Cardiac atrium fibroblast (primary cell): ENCODE results near the gene ZNF565. TPM values are rescaled to one million over a fixed set of nuclear protein-coding genes. Genes with fewer than 3 reads are reported as not detected.

Experiments
- total RNA-seq: library from RNA; depleted of rRNA; stranded (reverse); fragments of >200 nt; gene quantifications from 2 replicates; pipeline ENCODE4 v1.2.3, GENCODE V29; 2015

Gene ZNF565
- total RNA-seq, result 2.3 and 3.6 TPM in 2 replicates

DNA sequence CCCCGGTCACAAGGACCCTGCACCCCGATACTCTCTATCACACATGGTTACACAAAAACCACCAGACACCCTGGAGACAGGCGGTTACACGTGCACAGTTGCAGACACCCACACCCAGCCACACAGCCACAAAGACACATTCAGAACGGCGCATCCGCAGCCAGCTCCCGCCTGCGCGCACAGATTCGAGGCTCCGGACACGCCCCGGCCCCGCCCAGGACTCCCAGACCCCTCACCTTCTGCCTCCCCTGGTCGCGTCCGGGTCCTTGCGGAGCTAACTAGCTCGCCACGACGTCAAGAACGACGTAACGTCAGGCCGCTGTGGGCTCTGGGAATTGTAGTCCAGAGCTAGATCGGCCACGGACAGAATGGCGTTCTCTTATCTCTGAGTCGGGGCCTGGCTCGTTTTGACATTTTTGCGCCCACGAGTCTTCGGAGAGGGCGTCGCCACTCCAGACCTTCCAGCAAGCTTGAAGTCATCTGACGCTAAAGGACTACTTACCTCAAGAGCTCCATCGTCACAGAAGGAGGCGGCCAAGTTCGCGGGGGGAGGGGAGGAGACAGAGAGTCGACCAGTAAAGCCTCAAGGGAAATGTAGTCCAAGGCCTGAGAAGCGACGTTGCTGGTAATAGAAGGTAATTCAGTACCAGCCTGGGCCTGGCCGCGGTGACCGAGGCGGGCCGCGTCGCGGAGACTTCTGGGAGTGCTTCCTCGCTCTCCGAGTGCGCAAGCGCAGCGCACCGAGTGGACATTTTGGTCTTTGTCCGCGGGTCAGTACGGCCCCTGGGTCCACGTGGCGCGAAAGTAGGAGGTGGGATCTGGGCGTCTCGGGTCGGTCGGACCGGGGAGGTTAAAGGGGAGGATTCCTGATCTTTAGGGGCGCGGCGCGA is at the start of gene ZNF565, which contains the start of gene ZNF146:
Gene ZNF565 (minus strand): TSS at position 280 of the 890 bp plus-strand sequence. CDS start 12,680 bp downstream, outside the sequence.
Gene ZNF146 (plus strand): TSS at position 721 of the 890 bp plus-strand sequence. CDS start 21,335 bp downstream, outside the sequence.

GRCh38 chr19:36152352-36153091 is 61.9 kb downstream of the ZNF565 start, which contains the start of gene COX7A1:
Gene COX7A1 (minus strand): TSS chr19:36152447. CDS start chr19:36152407, 40 bp downstream.

GRCh38 chr19:36139473-36140303 is 74.8 kb downstream of the ZNF565 start, which contains the start of gene CAPNS1:
Gene CAPNS1 (plus strand): TSS chr19:36140066. CDS start chr19:36141012, 946 bp downstream.

Other genes with a start within 250 kb of the ZNF565 start
- gene SDHAF1, start 219.5 kb downstream of the ZNF565 start, total RNA-seq, result 26.2 and 28.0 TPM in 2 replicates
- not detected in 2 replicates for gene SYNE4, start 205.9 kb downstream of the ZNF565 start, total RNA-seq
- gene ALKBH6, start 200.5 kb downstream of the ZNF565 start, total RNA-seq, result 27.1 and 36.6 TPM in 2 replicates
- 9.2 and 10.5 TPM in 2 replicates for gene CLIP3, start 181.8 kb downstream of the ZNF565 start, total RNA-seq
- 15.2 and 19.7 TPM in 2 replicates for gene THAP8, start 160.4 kb downstream of the ZNF565 start, total RNA-seq
- gene WDR62, start 159.8 kb downstream of the ZNF565 start, total RNA-seq, result 1.3 and 1.6 TPM in 2 replicates
- not detected in 2 replicates for gene OVOL3, start 103.5 kb downstream of the ZNF565 start, total RNA-seq
- 40.2 and 41.3 TPM in 2 replicates for gene POLR2I, start 99.8 kb downstream of the ZNF565 start, total RNA-seq
- gene TBCB, start 99.2 kb downstream of the ZNF565 start, total RNA-seq, result 176 and 267 TPM in 2 replicates
- gene CAPNS1, start 74.6 kb downstream of the ZNF565 start, total RNA-seq, result 270 and 285 TPM in 2 replicates
- gene COX7A1, start 62.2 kb downstream of the ZNF565 start, total RNA-seq, result 29.1 and 35.2 TPM in 2 replicates
- 46.0 and 77.9 TPM in 2 replicates for gene ZNF146, start 441 bp upstream of the ZNF565 start, total RNA-seq
- 0.72 and 0.81 TPM in 2 replicates for gene ZFP14, start 164.5 kb upstream of the ZNF565 start, total RNA-seq
- gene ZFP82, start 204.0 kb upstream of the ZNF565 start, total RNA-seq, result 4.0 and 9.1 TPM in 2 replicates